PFSK-1 (cell line): Measurements from ENCODE around the gene COQ8A.

Experiments
- POLR2AphosphoS5 ChIP-seq: IDR thresholded peaks from 2 replicates; pipeline ENCODE4 v1.6.1; 2012; ENCODE audit warnings: low read depth, mild to moderate bottlenecking, control low read depth, low read length, moderate library complexity
- TAF1 ChIP-seq: IDR thresholded peaks from 2 replicates; pipeline ENCODE4 v1.6.1; 2012; ENCODE audit warnings: low read length, control low read depth, borderline replicate concordance; ENCODE audit not compliant: insufficient read depth
- TF ChIP-seq, protein P1 (sequence below), 2 experiments: IDR thresholded peaks; 2 replicates each; pipeline versions ENCODE4 v1.6.1 to v1.8.0; 2011 to 2012; ENCODE audit warnings: low read depth in 2 of 2, low read length in 2 of 2, control low read depth in 1 of 2, inconsistent platforms in 1 of 2, mild to moderate bottlenecking in 1 of 2, moderate library complexity in 1 of 2; ENCODE audit not compliant: insufficient read depth in 1 of 2

DNA sequence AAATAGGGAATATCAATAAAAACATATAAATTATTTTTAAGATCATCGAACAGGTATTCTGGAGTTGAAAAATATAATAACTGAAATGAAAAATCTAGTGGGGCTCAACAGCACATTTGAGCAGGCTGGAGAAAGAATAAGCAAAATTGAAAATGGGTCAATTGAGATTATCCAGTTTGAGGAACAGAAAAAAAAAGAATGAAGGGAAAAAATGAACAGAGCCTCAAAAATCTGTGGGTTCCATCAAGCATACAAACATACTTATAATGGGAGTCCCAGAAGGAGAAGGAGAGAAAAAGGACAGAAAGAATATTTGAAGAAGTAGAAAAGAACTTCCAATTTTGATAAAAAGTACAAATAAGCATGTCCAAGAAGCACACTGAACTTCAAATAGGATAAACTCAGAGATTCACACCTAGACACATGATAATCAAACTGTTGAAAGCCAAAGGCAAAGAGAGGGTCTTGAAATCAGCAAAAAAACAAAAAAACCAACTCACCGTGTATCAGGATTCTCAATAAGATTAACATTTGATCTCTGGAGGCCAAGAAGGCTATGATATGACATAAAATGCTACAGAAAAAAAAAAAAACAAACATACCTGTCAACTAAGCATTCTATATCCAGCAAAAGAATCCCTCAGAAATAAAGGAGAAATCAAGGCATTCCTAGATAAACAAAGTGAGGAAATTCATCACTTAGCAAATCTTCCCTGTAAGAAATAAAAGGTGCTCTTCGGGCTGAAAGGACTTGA, 5.4 kb upstream of the COQ8A start:
- TF ChIP-seq POLR2AphosphoS5: no peak
- TF ChIP-seq, protein P1, sequence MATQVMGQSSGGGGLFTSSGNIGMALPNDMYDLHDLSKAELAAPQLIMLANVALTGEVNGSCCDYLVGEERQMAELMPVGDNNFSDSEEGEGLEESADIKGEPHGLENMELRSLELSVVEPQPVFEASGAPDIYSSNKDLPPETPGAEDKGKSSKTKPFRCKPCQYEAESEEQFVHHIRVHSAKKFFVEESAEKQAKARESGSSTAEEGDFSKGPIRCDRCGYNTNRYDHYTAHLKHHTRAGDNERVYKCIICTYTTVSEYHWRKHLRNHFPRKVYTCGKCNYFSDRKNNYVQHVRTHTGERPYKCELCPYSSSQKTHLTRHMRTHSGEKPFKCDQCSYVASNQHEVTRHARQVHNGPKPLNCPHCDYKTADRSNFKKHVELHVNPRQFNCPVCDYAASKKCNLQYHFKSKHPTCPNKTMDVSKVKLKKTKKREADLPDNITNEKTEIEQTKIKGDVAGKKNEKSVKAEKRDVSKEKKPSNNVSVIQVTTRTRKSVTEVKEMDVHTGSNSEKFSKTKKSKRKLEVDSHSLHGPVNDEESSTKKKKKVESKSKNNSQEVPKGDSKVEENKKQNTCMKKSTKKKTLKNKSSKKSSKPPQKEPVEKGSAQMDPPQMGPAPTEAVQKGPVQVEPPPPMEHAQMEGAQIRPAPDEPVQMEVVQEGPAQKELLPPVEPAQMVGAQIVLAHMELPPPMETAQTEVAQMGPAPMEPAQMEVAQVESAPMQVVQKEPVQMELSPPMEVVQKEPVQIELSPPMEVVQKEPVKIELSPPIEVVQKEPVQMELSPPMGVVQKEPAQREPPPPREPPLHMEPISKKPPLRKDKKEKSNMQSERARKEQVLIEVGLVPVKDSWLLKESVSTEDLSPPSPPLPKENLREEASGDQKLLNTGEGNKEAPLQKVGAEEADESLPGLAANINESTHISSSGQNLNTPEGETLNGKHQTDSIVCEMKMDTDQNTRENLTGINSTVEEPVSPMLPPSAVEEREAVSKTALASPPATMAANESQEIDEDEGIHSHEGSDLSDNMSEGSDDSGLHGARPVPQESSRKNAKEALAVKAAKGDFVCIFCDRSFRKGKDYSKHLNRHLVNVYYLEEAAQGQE (IDR thresholded peaks at IDR 0.05; ENCODE audit: insufficient read depth in 1 of 2, low read depth in 2 of 2, low read length in 2 of 2): no peak
- TF ChIP-seq TAF1: no peak
